HAP-1 (cell line): Measurements from ENCODE around the gene TMEM14A.
A peak's percentile ranks its signal among the peaks of the same experiment; 100 is the strongest.
"Not testable (repeated sequence)": the region's sequence is repeated elsewhere in the genome, so short reads cannot be mapped to it uniquely, and the experiment has no call there.

ENCODE experiments used
- DNase-seq, 2 experiments: peaks; one replicate each; pipeline ENCODE4 v3.0.0-alpha.2; 2016 to 2020; ENCODE audit warnings: low spot score in 2 of 2
- H3K27me3 ChIP-seq: fragments of 250-450 bp; sonication (Bioruptor Pico); 2 replicates; pipeline ENCODE4 v1.5.1; 2020; ENCODE audit warnings: low read depth, mild to moderate bottlenecking, moderate library complexity
- H3K36me3 ChIP-seq: fragments of 250-450 bp; sonication (Bioruptor Pico); replicated peaks from 2 replicates; pipeline ENCODE4 v1.5.1; 2020; ENCODE audit warnings: mild to moderate bottlenecking
- H3K4me1 ChIP-seq: fragments of 250-450 bp; sonication (Bioruptor Pico); 2 replicates; pipeline ENCODE4 v1.5.1; 2020; ENCODE audit warnings: mild to moderate bottlenecking
- H3K4me3 ChIP-seq: fragments of 250-450 bp; sonication (Bioruptor Pico); 2 replicates; pipeline ENCODE4 v1.5.1; 2020; ENCODE audit warnings: mild to moderate bottlenecking, moderate library complexity
- H3K9me3 ChIP-seq: fragments of 250-450 bp; sonication (Bioruptor Pico); 2 replicates; pipeline ENCODE4 v1.5.1; 2020; ENCODE audit warnings: mild to moderate bottlenecking, moderate library complexity
- in situ Hi-C: fragments of 300-500 bp; cut with MboI; formaldehyde crosslinking; loops from 3 replicates; pipeline ENCODE4 v1.14.3; 2020; ENCODE audit warnings: low sequenced_read_pairs, inconsistent platforms, mixed read lengths

TMEM14A gene

DNA sequence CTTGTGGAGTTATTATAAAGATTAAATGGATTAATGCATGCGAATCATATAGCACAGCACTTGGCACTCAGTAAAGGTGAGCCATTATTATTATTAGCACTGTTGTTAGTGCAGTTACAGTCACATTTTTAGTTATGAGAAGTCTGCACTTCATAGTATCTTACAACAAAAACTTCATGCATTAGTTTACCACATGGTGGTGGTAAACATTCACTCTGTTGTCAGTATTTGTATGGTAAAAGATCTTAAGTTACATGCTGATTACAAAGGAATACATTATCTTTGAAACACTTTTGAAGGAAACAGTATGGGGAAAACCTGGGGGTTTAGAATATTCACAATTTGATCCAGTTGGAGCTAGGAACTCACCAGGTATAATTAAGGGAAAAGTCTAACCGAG lies 20.8 kb downstream of the TMEM14A start:
- H3K4me3 ChIP-seq = no peak overlapping the region
- no peaks in the 10 kb centered on the region for H3K9me3 ChIP-seq
- H3K36me3 ChIP-seq = no peaks in the 10 kb centered on the region
- DNase-seq = no peak
- H3K4me1 ChIP-seq = no peaks in the 10 kb centered on the region
- H3K27me3 ChIP-seq = no peaks in the 10 kb centered on the region
- in situ Hi-C loops = no loop called here

DNA sequence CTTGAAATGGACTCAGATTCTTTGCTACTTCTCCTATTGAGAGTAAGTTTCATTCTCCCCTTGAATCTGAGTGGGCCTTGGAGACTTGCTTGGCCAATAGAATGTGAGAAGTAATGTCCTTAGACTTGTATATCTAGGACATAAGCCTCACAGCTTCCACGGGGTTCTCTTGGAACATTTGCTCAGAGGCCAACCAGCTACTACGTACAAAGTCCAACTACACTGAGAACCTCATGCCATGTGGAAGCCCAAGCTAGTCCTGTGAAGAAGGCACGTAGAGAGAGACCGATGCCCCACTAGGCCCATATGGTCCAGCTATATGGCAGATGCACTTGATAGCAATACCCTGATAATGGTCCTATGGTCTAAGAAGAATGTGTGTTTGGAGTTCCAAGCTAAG lies 22.9 kb downstream of the TMEM14A start:
- in situ Hi-C loops = no loop called here
- Histone ChIP-seq H3K4me1 (peaks cover 8% of the 10 kb centered on the region), H3K9me3 (no peaks in the 10 kb centered on the region), H3K36me3 (no peaks in the 10 kb centered on the region), H3K27me3 (no peaks in the 10 kb centered on the region; the same call in 1 of the 2 replicates), H3K4me3 (no peak overlapping the region)
- no peak for DNase-seq

DNA sequence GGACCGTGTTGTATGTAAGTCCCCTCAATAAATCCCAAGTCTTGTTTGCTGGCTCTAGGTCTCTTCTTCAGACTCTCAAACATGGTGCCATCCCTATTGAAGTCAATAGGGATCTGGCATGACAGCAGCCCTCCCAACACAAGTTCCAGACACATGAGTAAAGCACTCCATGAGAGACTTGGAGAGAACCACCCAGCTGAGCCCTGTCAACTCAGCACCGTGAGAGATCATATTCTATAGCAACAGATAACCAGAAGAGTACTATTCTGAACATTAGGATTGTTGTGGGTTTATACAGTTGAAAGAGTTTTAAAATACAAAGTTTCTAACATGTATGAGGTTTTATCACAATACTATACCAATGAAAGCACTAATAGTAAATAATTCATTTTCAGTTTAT lies 23.5 kb downstream of the TMEM14A start:
- Histone ChIP-seq H3K36me3 (no peaks in the 10 kb centered on the region), H3K27me3 (no peaks in the 10 kb centered on the region; the same call in 1 of the 2 replicates), H3K4me1 (peaks cover 8% of the 10 kb centered on the region), H3K9me3 (no peaks in the 10 kb centered on the region), H3K4me3 (no peak overlapping the region)
- in situ Hi-C loops = no loop called here
- no peak for DNase-seq

DNA sequence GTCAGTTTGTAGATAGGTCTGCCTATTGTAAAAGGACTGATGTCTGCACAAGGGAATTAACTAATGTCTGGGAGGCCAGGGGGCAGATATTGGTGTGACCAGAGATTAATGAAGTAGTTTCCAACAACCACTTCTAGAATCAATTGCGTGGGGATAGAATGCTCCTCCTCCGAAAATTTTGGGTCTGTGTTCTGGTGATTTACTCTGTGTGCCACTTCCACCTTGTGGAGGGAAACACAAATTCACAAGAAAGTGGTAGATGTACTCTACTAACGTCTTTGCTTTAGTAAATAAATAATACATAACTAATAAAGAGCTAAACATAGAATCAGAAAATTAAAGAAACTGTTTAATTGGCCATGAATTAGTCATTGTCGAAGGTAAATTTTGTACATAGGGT lies 25.5 kb downstream of the TMEM14A start:
- H3K4me1 ChIP-seq = peaks cover 8% of the 10 kb centered on the region
- no peaks in the 10 kb centered on the region for H3K36me3 ChIP-seq
- DNase-seq = no peak
- no peaks in the 10 kb centered on the region for H3K9me3 ChIP-seq
- H3K4me3 ChIP-seq = no peak overlapping the region
- in situ Hi-C loops = no loop called here
- no peaks in the 10 kb centered on the region; the same call in 1 of the 2 replicates for H3K27me3 ChIP-seq

DNA sequence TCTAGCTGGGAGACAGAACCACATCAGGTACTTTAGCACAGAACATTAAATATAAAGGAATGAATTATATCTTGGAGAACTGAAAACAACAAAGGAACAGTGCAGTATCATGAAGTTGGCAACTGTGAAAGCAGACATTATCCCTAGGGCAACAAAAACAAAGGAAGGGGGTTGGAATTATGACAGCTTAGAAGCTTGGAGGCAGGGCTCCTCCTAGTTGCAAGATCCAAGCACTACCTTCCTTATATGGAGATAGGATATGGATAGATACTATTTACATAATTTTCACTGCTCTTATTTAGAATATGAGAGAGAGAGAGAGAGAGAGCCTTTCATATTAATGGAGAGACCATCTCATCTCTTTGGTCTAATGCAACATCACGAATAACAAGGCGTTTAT lies 27.0 kb downstream of the TMEM14A start:
- no peak overlapping the region for H3K4me3 ChIP-seq
- H3K9me3 ChIP-seq = no peaks in the 10 kb centered on the region
- no peaks in the 10 kb centered on the region; the same call in 1 of the 2 replicates for H3K27me3 ChIP-seq
- in situ Hi-C loops = no loop called here
- H3K36me3 ChIP-seq = no peaks in the 10 kb centered on the region
- H3K4me1 ChIP-seq = peaks cover 8% of the 10 kb centered on the region
- DNase-seq = peak; percentile 9 to 16

DNA sequence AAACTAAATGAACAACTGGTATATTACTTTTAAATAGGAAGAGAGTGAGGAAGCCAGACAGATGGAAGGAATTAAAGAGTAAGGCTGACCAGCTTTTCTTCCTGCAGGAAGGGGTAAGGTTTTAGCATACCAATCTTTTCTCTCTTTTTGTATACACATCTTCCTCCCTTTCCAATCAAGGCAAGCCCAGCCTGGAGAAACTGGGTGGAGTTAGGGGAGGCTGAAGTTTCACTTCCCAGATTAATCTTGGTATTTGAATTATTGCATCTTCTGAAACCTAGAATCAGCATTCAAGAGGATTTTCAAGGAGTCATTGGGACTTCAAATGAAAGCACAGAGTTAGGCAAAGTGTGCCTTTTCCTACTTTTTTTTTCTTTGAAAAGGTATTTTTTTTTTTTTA lies 33.1 kb downstream of the TMEM14A start:
- H3K9me3 ChIP-seq = no peaks in the 10 kb centered on the region
- peaks cover 7% of the 10 kb centered on the region for H3K4me1 ChIP-seq
- no peak overlapping the region for H3K4me3 ChIP-seq
- no peaks in the 10 kb centered on the region for H3K27me3 ChIP-seq
- no peak for DNase-seq
- H3K36me3 ChIP-seq = no peaks in the 10 kb centered on the region
- in situ Hi-C loops = no loop called here

DNA sequence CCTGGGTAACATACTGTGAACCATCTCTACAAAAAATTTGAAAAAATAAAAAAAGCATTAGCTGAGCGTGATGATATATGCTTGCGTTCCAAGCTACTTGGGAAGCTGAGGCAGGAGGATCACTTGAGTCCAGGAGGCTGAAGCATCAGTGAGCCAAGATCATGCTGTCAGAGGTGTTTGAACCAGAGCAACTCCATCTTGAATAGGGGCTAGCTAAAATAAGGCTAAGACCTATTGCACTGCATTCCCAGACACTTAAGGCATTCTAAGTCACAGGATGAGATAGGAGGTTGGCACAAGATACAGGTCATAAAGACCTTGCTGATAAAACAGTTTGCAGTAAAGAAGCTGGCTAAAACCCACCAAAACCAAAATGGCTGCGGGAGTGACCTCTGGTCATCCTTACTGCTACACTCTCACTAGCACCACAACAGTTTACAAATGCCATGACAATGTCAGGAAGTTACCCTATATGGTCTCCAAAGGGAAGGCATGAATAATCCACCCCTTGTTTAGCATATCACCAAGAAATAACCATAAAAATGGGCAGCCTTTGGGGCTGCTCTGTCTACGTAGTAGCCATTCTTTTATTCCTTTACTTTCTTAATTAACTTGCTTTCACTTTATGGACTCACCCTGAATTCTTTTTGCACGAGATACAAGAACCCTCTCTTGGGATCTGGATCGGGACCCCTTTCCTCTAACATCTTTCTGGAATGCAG lies 34.0 kb downstream of the TMEM14A start:
- H3K36me3 ChIP-seq, H3K9me3 ChIP-seq, H3K4me3 ChIP-seq, in situ Hi-C loops, H3K4me1 ChIP-seq, DNase-seq, H3K27me3 ChIP-seq: not testable (repeated sequence)

DNA sequence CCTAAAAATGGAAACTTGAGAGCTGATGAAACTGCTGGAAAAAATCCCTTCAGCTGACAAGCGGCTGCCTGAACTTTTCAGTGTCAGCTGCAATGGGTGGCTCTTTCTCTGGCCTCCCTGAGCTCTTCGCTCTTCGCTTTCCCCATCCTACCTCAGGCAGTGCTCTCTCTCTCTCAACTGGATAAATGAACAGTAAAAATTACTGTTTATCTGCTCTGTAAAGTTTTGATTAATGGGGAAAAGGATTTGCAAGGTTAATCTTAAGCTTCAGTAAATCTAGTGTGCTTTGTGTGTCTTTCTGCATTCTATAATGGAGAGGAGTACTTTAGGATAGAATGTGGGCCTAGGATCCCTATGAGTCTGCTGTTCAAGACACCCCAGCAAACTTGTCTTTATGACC lies 35.1 kb downstream of the TMEM14A start:
- no peak for DNase-seq
- peaks cover 7% of the 10 kb centered on the region for H3K4me1 ChIP-seq
- in situ Hi-C loops = no loop called here
- H3K27me3 ChIP-seq = no peaks in the 10 kb centered on the region
- H3K4me3 ChIP-seq = no peak overlapping the region
- no peaks in the 10 kb centered on the region for H3K36me3 ChIP-seq
- no peaks in the 10 kb centered on the region for H3K9me3 ChIP-seq

DNA sequence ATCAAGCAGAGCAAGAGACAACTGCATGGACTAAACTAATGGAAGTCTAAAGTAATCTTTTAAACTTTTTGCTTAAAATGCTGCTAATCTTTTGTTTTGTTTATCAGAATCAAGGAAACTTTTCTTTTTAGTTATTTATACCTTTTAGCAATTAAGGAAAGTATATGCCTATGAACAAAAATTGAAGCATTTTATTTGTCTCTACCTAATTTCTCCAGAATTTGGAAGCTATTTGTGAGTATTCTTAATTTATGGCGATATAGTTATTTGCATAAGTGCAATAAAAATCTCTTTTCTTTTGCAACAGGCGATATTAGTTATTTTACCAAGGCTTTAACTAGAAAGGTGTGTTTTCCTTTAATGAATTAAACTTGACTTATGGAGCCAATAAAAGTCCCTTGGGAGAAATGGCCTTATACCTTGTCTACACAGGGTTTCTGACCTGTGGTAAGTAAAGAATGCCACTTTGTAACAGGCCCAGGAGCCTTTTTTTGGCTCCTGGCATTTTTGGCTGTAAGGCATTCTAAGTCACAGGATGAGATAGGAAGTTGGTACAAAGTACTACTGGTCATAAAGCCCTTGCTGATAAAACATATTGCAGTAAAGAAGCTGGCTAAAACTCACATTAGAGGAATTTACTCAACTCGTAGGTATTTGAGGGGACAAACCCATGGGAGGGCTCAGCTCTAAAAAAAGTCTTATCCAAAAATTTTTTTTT lies 37.2 kb downstream of the TMEM14A start:
- H3K4me3 ChIP-seq = no peak overlapping the region
- H3K36me3 ChIP-seq = no peaks in the 10 kb centered on the region
- DNase-seq = no peak
- H3K4me1 ChIP-seq = peaks cover 7% of the 10 kb centered on the region
- H3K9me3 ChIP-seq = no peaks in the 10 kb centered on the region
- no peaks in the 10 kb centered on the region for H3K27me3 ChIP-seq
- in situ Hi-C loops = no loop called here

DNA sequence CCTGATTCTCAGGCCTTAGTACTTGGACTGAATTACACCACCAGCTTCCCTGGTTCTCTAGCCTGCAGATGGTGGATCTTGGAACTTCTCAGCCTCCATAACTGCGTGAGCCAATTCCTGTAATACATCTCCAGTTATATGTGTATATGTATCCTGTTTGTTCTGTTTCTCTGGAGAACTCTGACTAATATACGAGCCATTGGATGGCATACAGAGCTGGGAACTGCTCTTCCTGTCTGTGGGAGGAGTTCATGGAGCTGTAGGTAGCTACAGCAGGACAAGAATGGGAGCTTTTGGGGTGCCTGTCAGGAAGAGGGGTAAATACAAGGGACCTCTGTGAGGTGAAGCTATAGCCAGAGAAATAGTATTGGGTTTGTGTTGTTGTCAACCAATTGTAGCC lies 41.2 kb downstream of the TMEM14A start:
- no peaks in the 10 kb centered on the region for H3K27me3 ChIP-seq
- in situ Hi-C loops = no loop called here
- H3K36me3 ChIP-seq = no peaks in the 10 kb centered on the region
- no peak for DNase-seq
- H3K4me3 ChIP-seq = no peak overlapping the region
- no peaks in the 10 kb centered on the region for H3K9me3 ChIP-seq
- H3K4me1 ChIP-seq = no peaks in the 10 kb centered on the region

DNA sequence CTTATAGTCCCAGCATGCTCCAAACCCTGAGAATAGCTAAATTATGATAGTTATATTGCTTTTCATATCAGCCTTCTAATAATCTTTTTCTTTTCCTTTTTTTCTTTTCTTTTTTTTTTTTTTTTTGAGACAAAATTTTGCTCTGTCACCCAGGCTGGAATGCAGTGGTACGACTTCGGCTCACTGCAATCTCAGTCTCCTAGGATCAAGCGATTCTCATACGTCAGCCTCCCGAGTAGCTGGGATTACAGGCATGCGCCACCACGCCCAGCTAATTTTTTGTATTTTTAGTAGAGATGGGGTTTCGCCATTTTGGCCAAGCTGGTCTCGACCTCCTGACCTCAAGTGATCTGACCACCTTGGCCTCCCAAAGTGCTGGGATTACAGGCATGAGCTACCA lies 43.8 kb downstream of the TMEM14A start:
- in situ Hi-C loops, H3K36me3 ChIP-seq, H3K27me3 ChIP-seq, H3K4me1 ChIP-seq, H3K9me3 ChIP-seq, H3K4me3 ChIP-seq, DNase-seq: not testable (repeated sequence)

DNA sequence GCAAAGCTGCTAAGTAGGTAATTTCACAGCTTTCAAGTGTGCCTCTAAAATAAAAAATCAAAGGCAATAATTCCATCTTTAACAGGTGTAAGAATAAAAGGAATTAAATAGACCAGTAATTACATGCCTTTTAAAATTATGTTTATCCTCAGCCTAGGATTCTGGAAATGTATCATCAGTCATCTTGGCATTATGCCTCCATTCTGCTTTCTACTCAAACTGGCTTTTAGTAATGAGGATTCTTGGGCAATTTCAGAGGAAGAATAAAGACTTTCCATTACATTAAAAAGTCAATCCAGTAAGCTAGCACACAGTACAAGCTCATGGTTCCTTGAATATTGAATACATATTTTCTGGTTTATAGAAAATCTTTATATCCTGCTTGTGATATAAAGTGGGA lies 47.6 kb downstream of the TMEM14A start:
- Histone ChIP-seq H3K9me3 (no peaks in the 10 kb centered on the region), H3K27me3 (no peaks in the 10 kb centered on the region), H3K4me3 (no peak overlapping the region), H3K36me3 (no peaks in the 10 kb centered on the region), H3K4me1 (no peaks in the 10 kb centered on the region)
- DNase-seq = no peak
- in situ Hi-C loops = no loop called here

DNA sequence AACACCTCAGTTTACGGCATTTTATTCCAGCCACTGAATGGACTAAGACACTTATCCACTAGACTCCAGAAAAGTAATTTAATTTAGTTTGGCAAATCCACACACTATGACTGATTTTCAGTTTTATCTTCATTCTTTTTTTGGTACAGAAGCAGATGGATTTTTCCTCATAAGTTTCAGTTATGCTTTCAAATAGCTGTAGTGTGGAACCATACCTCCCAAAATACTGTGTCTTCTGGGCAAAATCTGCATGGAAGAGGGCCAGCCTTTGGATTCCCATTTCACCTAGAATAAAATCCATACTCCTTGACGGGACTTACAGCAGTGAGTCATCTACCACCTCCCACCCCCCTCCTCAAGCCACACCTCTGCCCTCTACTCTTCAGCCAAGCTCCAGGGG lies 49.4 kb downstream of the TMEM14A start:
- peaks cover 3% of the 10 kb centered on the region; the same call in 1 of the 2 replicates for H3K4me1 ChIP-seq
- H3K27me3 ChIP-seq = no peaks in the 10 kb centered on the region
- in situ Hi-C loops = loop anchor here (10.0 kb wide), 1 partner anchor 84 kb away; the partner anchor contains the start of gene GSTA1
- no peaks in the 10 kb centered on the region for H3K9me3 ChIP-seq
- DNase-seq = no peak
- no peak overlapping the region for H3K4me3 ChIP-seq
- H3K36me3 ChIP-seq = no peaks in the 10 kb centered on the region

DNA sequence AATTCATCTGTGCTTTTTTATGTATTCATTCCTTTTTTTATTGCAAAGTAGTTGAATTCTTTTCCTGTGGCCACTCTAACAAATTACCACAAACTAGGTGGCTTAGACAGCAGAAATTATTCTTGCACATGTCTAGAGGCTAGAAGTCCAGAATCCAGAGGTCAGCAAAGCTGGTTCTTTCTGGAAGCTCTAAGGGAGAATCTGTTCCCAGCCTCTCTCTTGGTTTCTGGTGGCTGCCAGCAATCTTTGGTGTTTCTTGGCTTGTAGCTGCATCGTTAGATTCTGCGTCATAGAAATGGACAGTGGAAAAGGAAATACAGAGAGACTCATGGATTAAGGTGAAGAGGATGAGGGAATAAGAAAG lies 53.1 kb downstream of the TMEM14A start:
- no peaks in the 10 kb centered on the region for H3K9me3 ChIP-seq
- no peak for DNase-seq
- in situ Hi-C loops = loop anchor here (10.0 kb wide), 1 partner anchor 81 kb away; the partner anchor contains the start of gene GSTA1
- H3K36me3 ChIP-seq = no peaks in the 10 kb centered on the region
- H3K4me3 ChIP-seq = no peak overlapping the region
- H3K4me1 ChIP-seq = peaks cover 3% of the 10 kb centered on the region; the same call in 1 of the 2 replicates
- no peaks in the 10 kb centered on the region for H3K27me3 ChIP-seq
